GM19023 (cell line): ENCODE data around the gene ENDOU.

Experiments
- ATAC-seq: cut with Tn5 transposase; IDR thresholded peaks from one replicate; pipeline ENCODE4 v1.9.1; 2021; ENCODE audit warnings: mild to moderate bottlenecking, moderate library complexity; ENCODE audit not compliant: unreplicated experiment

Gene ENDOU

DNA sequence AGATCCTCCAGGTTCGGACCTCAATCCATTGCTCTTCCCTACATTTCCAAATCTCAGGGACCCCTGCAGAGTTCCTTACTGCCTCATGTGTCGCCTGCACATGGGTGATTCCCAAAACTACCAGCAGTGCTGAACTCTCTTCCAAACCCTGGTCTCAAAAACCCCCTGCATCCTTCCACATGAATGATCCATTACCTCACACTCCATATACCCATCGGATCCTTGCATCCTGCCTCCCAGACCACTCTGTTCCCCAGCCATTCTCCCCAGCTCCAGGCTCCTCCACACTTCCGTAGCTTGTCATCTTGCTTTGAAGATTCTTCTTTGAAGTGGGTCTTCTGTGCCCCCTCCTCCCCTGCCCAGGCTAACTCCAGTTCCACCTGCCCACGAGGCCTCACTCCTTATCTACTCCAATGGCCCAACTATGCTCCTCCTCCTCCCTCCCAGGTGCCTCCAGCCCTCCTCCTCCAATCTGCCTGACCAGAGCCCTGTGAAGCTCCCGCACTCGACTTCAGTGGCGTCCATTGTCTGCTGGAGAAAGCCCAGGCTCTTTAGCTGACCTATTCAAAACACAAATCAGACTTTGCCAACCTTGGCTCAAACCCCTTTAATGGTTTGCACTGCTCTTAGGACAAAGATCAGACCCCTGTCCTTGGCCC is 19.6 kb upstream of the ENDOU start:
- ATAC-seq, result no peak

DNA sequence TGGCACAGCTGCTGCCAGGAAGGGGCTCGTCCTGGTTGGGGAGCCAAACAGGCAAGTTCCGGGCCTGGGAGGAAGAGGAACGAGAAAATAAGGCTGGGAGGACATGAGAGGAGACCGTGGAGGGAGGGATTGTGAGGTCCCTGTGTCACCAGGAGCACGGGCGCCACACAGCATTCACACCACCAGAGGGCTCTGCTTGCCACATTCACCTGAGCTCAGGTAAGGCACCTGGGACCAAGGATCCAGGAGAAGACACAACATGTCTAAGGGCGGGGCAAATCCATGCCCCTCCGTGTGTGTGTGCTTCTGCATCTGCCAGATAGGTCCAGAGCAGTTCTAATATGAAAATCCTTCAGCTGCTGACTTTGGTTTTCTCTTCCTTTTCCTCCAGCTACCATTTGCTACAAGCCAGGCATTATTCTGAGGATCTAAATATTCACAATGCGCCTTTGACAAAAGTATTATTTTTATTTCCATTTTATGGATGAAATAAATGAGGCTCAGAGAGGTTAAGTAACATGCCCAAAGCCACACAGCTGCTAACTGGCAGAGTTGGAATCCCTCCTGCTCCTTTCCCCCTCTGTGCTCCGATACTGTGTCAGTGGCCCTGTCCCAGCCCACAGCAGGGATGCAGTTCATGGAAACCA is 18.8 kb upstream of the ENDOU start:
- ATAC-seq, result no peak

DNA sequence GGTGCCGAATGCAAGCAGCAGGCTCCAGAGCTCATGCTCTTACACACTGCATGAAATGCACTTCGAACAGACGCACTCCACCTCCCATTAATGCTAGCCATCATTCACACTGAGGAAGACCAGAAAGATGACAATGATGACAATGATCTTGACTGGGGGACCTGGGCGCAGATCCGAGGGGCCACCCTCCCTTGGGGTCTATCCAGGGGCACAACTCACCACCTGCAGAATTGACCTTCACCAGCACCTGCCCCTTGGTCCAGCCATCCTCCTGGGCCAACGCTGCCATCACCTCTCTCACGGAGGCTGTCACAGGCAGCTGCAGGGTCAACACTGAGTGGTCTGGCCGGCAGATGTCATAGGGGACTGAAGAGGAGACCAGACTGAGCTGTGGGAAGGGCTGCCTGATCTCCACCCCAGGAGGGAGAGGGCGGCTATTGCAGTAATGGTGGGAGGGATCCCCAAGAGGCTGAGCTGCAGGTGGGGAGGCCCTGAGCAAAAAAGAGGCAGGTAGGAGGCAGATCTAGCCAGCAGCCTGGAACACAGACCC is 18.1 kb upstream of the ENDOU start:
- ATAC-seq, result no peak

DNA sequence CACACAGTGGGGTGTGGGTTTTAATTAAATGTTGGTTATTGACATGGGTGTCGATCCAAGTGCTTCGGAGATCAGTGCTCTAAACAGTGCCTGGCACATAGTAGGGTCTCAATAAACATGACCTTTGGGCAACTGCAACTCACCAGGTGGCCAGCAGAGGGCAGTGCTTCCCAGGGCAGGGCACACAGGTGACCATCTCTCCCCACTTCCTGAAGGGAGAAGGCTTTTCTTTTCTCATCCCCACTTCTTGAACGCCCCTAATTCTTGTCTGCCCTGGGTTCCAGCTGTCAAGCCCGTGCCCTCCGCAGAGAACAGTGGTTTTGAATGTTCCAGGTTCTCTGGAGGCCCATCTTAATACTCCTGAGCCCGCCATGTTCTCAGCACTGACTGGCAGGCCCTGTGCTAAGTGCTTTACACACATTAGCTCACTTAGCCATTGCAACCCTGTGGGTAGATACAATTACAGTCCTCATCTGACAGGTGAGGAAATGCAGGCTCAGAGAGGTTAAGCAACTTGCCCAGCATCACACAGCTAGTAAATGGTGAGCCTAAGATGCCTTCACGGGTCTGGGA is 17.0 kb upstream of the ENDOU start:
- ATAC-seq, result no peak

DNA sequence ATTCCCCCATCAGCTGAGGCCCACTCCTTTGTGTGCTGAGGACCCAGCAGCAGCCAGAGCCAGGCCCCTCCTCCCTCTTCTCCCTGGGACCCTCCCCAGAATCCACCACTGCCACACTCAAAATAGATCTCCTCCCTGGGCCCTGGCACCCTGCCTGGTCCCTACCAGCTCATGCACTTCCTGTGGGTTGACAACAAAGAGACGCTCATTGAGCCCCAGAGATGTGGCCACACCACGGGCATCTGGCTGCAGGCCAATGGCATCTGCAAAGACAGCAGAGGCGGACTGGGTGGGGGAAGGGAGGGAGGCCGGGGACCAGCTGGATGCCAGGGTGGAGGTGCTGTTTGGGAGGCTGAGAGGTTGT is 16.0 kb upstream of the ENDOU start:
- ATAC-seq, result no peak

DNA sequence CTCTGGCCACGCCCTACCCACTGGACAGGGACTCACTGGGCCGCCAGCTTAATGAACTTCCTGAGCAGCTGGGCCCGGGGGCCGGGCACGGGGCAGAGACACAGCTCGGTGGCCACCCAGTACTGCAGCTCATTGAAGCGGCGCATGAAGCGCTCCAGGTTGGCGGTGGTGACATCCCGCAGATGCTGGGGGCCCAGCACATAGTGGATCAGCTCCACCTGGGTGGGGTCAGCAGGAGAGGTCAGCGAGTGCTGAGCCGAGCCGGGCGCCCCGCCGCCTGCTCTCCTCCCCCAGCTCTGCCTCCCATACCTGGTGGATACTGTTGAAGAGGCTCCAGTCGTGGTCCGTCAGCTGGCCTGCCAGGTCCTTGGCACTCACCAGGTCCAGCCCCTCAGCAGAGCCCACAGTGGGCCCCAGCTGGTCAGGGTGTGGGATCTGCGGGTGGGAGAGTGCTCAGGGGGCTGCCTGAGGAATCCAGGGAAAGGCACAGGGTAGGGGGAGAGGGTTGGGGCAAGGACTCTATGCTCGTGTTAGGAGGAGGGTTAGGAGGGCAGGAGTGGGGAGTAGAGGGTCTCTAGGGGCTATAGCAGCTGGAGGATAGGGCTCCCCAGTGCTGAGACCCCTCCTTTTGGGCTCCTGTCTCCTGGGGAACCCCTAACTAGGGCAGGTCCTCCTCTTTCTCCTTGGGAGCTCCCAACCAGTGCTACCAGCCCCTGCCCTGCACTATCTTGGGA is 15.5 kb upstream of the ENDOU start:
- peak; percentile 39 for ATAC-seq

DNA sequence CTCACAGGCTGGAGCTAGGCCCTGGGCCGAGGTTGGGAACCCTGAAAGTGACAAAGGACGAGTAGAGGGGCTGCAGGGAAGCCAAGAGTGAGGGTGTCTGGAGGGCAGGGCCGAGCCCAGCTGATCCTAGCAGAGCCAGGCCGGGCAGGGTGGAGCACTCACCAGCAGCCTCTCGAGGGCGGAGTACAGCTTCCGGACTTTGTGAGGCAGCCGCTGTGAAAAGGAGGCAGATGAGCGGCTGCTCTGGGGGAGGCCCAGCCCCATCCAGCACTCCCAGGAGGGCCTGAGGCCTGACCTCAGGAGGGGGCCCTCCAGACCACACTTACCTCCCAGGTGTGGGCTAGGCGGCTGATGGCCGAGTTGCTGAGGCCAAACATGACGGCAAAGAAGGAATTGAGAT is 14.7 kb upstream of the ENDOU start:
- ATAC-seq, result peak; percentile 61

DNA sequence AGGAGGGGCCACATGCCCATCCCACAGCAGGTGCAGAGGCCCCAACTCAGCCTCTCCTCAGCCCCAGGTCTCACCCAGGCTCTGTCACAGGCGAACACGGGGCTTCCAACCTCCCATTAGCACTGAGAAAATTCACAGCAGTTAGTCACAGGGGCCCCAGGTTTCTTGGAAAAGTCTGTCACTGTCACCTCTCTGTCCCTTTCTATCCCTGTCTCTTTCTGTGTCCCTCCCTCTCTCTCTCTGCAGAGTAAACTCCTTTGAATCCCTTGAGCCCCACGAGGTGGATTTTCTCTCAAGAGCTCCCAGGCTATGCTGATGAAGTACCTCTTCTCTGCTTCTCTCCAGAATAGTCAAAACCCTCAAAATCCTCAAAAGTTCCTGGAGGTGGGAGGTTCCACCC is 14.0 kb upstream of the ENDOU start:
- no peak for ATAC-seq

DNA sequence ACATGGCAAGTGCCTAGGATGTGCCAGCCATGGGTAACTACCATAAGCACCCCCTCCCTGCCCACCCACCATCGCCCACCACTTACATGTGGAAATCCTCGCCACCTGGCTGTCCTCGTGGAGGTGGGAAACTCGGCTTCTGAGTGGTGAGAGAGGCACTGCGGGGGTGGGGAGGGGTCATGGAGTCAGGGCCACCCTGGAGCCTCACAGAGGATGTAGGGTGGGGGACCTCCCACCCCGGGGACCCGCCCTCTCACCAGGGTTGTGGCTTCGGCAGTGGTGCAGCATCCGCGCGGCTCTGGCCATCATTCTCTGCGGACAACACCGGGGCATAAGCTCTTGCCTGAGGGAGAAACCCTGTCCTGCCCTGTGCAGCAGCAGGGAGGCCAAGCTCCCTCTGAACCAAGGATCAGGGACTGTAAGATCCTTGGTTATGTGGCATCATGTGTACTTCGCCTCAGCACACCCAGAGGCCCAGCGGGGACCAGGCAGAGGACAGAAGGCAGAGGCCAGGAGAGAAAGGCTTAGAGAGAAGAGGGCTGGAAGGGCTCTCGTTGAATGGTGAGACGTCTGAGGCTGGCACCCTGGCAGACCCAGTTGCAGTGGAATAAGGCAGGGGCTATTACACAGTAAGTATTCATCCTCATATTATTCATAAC is 12.8 kb upstream of the ENDOU start:
- no peak for ATAC-seq

DNA sequence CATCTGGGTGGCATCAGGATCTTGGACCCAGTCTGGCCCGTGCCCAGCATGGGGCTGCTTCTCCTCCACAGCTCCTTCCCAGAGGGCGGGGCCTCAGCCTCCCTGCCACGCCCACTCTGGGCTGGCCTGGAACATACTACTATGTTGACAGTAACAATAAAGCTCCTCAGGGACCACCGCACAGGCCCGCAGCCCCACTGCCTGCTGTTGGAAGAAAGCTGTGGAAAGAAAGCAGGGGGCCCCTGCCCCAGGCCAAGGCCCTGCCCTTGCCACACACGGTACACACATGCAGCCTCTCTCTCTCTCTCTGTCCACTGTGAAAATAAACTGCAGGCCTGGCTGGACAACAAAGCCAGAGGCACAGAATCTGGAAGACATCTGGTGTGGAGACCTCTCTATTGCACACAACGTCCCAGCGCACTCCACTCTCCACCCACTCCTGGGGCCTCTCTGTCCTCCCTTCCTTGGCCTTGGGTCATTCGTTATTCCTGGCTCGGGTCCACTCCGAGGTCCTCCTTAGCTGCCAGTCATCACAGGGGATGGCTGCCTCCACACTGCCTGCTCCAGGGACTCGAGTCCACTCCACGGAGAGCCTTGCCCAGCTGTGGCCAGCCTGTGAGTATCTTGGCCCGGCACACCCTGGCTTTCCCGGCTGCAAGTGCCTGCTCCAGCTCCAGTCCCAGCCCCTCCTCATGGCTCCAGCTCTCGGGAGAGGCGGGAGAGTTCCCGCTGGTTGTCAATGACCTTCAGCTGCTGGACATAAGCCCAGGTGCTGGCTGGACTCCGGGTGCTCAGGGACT is 11.8 kb upstream of the ENDOU start:
- no peak for ATAC-seq

DNA sequence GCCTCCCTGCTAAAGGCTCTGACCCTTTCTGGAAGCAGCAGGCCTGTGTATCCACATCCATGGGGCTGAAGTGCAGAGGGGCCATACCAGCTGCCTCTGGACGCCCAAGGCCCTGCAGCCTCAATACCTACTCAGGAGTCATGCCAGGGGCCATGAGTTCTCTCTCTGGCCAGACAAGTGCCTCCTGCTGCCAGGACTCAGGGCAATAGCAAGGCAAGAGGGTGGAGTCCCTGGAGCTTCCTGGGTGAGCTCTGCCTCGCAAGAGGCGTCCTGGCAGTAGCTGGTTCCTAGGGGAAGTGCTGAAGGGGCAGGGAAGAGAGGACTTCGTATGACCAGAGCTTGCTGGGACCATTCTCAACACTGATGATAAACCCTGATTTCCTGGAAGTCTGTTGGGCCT is 10.9 kb upstream of the ENDOU start:
- no peak for ATAC-seq

DNA sequence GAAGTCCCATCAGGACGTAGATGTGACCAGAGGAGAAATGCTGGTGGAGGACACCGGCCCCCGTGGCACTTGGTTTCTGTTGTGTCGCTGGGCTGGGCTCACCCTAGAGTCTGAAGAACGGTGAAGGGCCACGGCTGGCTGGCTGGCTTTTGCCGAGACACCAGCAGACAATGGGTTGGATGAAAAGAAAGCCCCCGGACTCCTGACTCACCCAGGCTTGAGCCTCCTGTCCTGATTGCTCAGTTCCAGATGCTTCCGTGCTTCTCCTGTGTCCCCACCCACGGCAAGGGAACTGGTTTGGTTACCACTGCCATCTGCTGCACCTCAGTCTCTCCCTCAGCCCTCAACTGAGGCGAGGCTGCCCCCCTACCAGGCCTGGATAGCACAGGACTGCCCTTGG is 10.4 kb upstream of the ENDOU start:
- no peak for ATAC-seq

DNA sequence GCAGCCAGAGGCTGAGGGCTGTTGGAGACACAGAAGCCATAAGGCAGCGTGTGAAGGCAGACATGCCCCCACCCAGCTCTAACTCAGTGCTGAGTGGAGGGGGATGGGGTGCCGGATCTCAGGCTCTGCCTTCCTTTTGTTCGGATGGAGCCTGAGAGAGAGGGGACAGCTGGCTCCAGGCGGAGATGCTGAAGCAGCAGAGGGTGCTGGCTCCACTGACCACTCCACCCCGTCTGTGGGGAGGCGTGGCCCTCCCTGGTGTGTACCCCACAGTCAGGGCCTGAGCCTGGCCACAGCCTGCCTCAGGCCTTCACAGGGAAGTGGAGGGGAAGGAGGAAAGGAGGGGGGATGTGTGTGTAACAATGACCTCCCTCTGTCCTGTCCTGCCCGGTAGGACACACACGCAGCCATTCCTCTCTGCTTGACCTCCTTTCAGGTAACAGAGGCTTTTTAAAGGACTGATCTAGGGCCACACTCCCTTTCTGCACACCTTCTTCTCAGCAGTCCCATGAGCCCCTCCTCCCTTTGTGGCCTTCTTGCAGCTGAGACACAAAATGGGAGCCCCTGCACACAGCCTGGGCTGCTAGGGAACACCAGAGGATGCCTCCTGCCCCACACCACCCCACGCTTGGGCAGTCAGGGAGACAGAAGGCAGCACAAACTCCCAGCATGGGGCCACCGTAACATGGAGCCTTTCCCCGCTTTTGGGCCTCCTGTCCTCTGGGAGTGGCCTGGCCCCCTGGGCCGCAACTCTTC is 9.6 kb upstream of the ENDOU start:
- no peak for ATAC-seq

DNA sequence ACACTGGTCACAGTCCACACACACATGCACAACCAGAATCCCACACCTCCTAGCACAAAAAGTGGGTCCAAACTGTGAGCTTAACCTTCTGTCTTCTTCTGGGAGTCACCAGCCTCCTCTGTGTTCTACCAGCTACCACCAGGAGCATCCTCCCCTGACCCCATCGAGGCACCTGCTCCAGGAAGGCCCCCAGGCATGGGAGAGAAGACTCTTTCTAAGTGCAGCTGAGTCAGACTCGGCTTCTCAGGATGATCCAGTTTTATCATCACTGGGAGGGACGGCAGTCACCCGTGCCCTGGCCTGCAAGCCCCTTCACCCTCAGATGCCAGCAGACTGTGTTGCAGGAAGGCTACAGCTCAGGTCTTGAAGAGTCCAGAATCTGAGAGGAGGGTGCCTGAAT is 7.9 kb upstream of the ENDOU start:
- no peak for ATAC-seq

DNA sequence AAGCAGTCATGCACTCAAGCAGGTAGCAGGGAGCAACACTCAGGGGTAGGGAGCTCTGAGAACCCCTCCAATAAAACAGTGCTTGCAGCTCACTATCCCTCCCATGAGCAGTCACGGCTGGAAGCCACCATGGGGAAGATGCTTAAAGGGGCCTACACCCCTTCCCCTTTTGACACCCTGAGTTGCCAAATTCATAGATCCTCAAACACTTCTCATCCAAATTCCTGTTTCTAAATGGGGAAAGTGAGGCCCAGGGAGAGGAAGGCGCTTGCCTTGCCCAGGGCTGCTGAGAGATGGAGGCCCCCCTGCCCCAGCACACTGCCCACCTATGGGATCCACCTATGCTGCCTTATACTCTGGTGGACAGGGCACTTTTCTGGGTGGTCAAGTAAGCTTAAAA is 7.2 kb upstream of the ENDOU start:
- ATAC-seq, result no peak

DNA sequence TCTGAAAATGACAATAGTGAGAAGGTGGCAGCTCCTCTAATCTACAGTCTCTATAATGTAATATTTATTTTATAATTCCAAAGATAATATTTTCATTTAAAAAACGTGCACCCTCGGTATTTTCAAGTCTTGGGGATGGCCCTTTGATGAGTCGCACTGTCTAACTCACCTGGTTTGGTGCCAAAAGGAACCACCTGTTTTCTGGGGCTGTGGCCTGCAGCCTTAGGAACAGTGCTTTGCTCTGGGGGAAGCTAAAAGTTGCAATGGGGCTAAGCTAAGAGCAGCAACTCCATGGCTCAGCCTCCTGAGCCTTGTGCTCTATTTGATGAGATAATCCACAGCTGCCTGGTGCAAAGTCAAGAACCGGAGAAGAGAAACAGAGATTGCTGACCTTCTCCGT is 6.4 kb upstream of the ENDOU start:
- no peak for ATAC-seq

DNA sequence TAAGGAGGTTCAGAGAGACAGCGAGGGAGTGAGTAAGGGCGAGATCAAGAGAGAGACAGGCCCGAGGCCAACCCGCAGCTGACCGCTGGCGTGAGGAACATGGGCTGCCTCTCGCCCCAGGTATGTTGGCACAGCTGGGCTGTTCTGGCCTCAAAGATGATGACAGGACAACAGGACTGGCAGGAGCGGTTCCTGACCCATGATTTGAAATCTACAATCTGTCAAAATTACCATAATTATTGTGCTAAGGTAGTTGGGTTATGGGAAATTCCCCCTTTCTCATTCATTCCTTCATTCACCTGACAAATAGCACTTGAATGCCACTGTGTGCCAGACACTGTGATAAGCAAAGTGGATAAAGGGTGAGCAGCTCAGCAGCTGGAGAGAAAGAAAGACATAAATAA is 5.1 kb upstream of the ENDOU start:
- no peak for ATAC-seq

DNA sequence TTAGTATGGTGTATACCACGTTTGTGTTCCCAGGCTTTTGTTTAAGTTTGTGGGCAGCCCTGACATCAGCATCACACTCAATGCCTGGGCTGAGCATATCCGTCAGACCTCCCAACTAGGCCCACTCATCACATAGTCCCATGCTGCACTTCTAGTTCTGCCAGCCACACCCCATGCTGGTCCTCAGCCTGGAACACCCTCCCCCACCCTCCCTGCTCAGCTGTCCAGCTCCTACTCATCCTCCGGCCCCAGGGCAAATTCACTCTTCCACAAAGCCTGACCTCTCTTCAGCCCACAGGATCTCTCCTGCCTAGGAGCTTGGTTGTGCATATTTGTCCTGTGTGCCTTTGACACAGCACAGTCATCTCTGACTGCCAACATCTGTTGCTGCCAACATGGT is 3.9 kb upstream of the ENDOU start:
- no peak for ATAC-seq

DNA sequence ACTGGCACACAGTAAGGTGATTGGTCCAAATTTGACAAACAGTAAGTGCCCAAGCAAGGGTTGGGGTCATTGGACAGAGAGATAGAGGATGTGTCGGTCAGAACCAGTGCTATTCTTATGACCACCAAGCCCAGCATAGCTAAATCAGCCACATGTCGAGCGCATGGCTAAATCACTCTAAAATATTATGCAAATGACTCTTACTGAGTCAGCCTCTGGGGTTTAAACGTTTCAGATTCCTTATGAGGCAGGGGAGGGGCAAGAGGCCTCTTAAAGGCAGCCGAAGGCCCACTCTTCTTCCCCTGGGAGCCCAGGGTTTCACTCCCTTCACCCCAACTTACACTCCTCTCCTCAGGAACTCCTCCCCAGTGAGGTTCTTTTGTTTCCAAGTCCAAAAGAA is 603 bp upstream of the ENDOU start:
- ATAC-seq, result peak; percentile 75
